ENCODE data around the gene BCL2L2.

- TF ChIP-seq PATZ1 (CRISPR knock-in tag; IDR thresholded peaks at IDR 0.05; ENCODE audit: borderline replicate concordance): no peak
- TF ChIP-seq ZFP30 (CRISPR knock-in tag; IDR thresholded peaks at IDR 0.05): no peak
Measured at GRCh38 chr14:23354990-23355389, 48.4 kb downstream of the BCL2L2 start.
